A549 (cell line): ENCODE measurements around the gene CITED2. TPM values are rescaled to one million over a fixed set of nuclear protein-coding genes. Genes with fewer than 3 reads are reported as not detected.

Experiments used
- ATAC-seq, 2 experiments: fragments of 200-7000 bp in 1 of 2; fragments of >200 bp in 1 of 2; cut with Nextera tagmentation in 1 of 2; cut with Tn5 transposase in 1 of 2; 3 replicates each; pipeline versions ENCODE4 v1.8.0 to v1.9.1; 2018 to 2020; ENCODE audit warnings: mild to moderate bottlenecking in 1 of 2, moderate library complexity in 1 of 2
- CTCF ChIA-PET: fragments of 300-600 bp; sonication (Branson Sonifier 250); formaldehyde crosslinking; extraction: SDS; loops from one replicate; lab custom pipeline; 2021; ENCODE audit warnings: antibody characterized with exemption, inconsistent platforms; lab: Yijun Ruan, JAX
- POLR2A ChIA-PET: fragments of 350-600 bp; formaldehyde crosslinking; extraction: SDS; loops from one replicate; lab custom pipeline; 2021; ENCODE audit warnings: antibody characterized with exemption, inconsistent platforms; lab: Yijun Ruan, JAX
- DNase-seq, 2 experiments: peaks; one replicate each; pipeline versions ENCODE4 v3.0.0 to v3.0.0-alpha.2; 2011 to 2016; ENCODE audit warnings: low read depth in 1 of 2, low spot score in 1 of 2
- FAIRE-seq: peaks from 2 replicates; lab custom pipeline; 2011; peaks lifted over from hg19 to GRCh38; lab: Jason Lieb, UNC
- H3K27ac ChIP-seq, 2 experiments: fragments of >200 bp; sonication (Bioruptor Twin); formaldehyde crosslinking; 3 replicates each; pipeline ENCODE4 v1.5.1; 2016 to 2017
- H3K4me1 ChIP-seq: fragments of >200 bp; sonication (Bioruptor Twin); formaldehyde crosslinking; 3 replicates; pipeline ENCODE4 v1.6.1; 2016
- H3K4me2 ChIP-seq: fragments of >200 bp; sonication (Bioruptor Twin); formaldehyde crosslinking; 3 replicates; pipeline ENCODE4 v1.6.1; 2016
- H3K4me3 ChIP-seq: fragments of >200 bp; sonication (Bioruptor Twin); formaldehyde crosslinking; 3 replicates; pipeline ENCODE4 v1.5.1; 2016
- H3K9me3 ChIP-seq: fragments of >200 bp; sonication (Bioruptor Twin); formaldehyde crosslinking; 3 replicates; pipeline ENCODE4 v1.6.1; 2016
- BHLHE40 ChIP-seq: IDR thresholded peaks from 2 replicates; pipeline ENCODE4 v1.6.1; 2012; ENCODE audit warnings: low read depth, low read length, inconsistent platforms
- CBX8 ChIP-seq: fragments of 200-600 bp; sonication (generic); IDR thresholded peaks from 2 replicates; pipeline ENCODE4 v1.6.1; 2016
- CHD2 ChIP-seq: fragments of 150-350 bp; IDR thresholded peaks from 2 replicates; pipeline ENCODE4 v1.6.1; 2014; ENCODE audit warnings: low read length; ENCODE audit not compliant: partially characterized antibody
- EHF ChIP-seq: fragments of 250-450 bp; sonication (Bioruptor Pico); IDR thresholded peaks from 2 replicates; pipeline ENCODE4 v1.5.0; 2020; ENCODE audit warnings: mild to moderate bottlenecking
- GATA3 ChIP-seq: IDR thresholded peaks from 2 replicates; pipeline ENCODE4 v1.6.1; 2012; ENCODE audit warnings: borderline replicate concordance
- HDAC2 ChIP-seq: fragments of 200-600 bp; sonication (generic); IDR thresholded peaks from 2 replicates; pipeline ENCODE4 v1.6.1; 2016
- HEYL ChIP-seq: fragments of 250-450 bp; sonication (Bioruptor Pico); IDR thresholded peaks from 2 replicates; pipeline ENCODE4 v1.8.0; 2021; ENCODE audit warnings: mild to moderate bottlenecking, moderate library complexity
- HOXA7 ChIP-seq: fragments of 250-450 bp; sonication (Bioruptor Pico); IDR thresholded peaks from 2 replicates; pipeline ENCODE4 v1.5.0; 2020; ENCODE audit warnings: mild to moderate bottlenecking, moderate library complexity
- HOXB5 ChIP-seq: fragments of 250-450 bp; sonication (Bioruptor Pico); IDR thresholded peaks from 2 replicates; pipeline ENCODE4 v1.5.0; 2020; ENCODE audit warnings: mild to moderate bottlenecking, moderate library complexity
- JUN ChIP-seq, 2 experiments: fragments of >200 bp; sonication (Bioruptor Twin); formaldehyde crosslinking; IDR thresholded peaks; 2 replicates in 1 of 2; 3 replicates in 1 of 2; pipeline ENCODE4 v1.6.1; 2016 to 2017
- KDM5A ChIP-seq: fragments of 200-600 bp; sonication (generic); IDR thresholded peaks from 2 replicates; pipeline ENCODE4 v1.6.1; 2016; ENCODE audit warnings: antibody characterized with exemption, mild to moderate bottlenecking
- MAFK ChIP-seq: fragments of 450-650 bp; IDR thresholded peaks from 2 replicates; pipeline ENCODE4 v1.6.1; 2014; ENCODE audit not compliant: partially characterized antibody
- MAZ ChIP-seq: fragments of 150-350 bp; IDR thresholded peaks from 2 replicates; pipeline ENCODE4 v1.6.1; 2014; ENCODE audit warnings: antibody characterized with exemption, low read depth, low read length, borderline replicate concordance
- NFE2L2 ChIP-seq: fragments of 150-350 bp; conservative IDR thresholded peaks from 2 replicates; pipeline ENCODE4 v1.6.1; 2014; ENCODE audit warnings: low read length
- PHF8 ChIP-seq: fragments of 200-600 bp; sonication (generic); IDR thresholded peaks from 2 replicates; pipeline ENCODE4 v1.6.1; 2016; ENCODE audit warnings: low read depth, mild to moderate bottlenecking, antibody characterized with exemption, moderate library complexity, borderline replicate concordance
- POLR2A ChIP-seq: IDR thresholded peaks from 2 replicates; pipeline ENCODE4 v1.6.1; 2012; ENCODE audit warnings: mild to moderate bottlenecking, low read length
- POLR2AphosphoS2 ChIP-seq: conservative IDR thresholded peaks from 2 replicates; pipeline ENCODE4 v1.6.1; 2012; ENCODE audit warnings: low read length, improper control_type of control experiment, inconsistent platforms
- RAD21 ChIP-seq, 2 experiments: fragments of >200 bp in 1 of 2; sonication (Bioruptor Twin) in 1 of 2; formaldehyde crosslinking in 1 of 2; IDR thresholded peaks in 1 of 2; conservative IDR thresholded peaks in 1 of 2; 2 replicates in 1 of 2; 3 replicates in 1 of 2; pipeline ENCODE4 v1.6.1; 2012 to 2018; ENCODE audit warnings: inconsistent platforms in 1 of 2
- RARB ChIP-seq: fragments of 250-450 bp; sonication (Bioruptor Pico); IDR thresholded peaks from 2 replicates; pipeline ENCODE4 v1.8.0; 2021; ENCODE audit warnings: mild to moderate bottlenecking, moderate library complexity
- RCOR1 ChIP-seq: fragments of 150-350 bp; IDR thresholded peaks from 2 replicates; pipeline ENCODE4 v1.6.1; 2014; ENCODE audit warnings: antibody characterized with exemption, low read length, low read depth
- RNF2 ChIP-seq: fragments of 200-600 bp; sonication (generic); IDR thresholded peaks from 2 replicates; pipeline ENCODE4 v1.6.1; 2016; ENCODE audit warnings: low read depth, mild to moderate bottlenecking, antibody characterized with exemption, moderate library complexity, borderline replicate concordance
- SREBF2 ChIP-seq: fragments of 450-650 bp; IDR thresholded peaks from 2 replicates; pipeline ENCODE4 v1.6.1; 2014; ENCODE audit warnings: mild to moderate bottlenecking, moderate library complexity
- ZC3H11A ChIP-seq: fragments of 450-650 bp; IDR thresholded peaks from 2 replicates; pipeline ENCODE4 v1.6.1; 2014; ENCODE audit warnings: antibody characterized with exemption, mild to moderate bottlenecking
- ZSCAN20 ChIP-seq: fragments of 250-450 bp; sonication (Bioruptor Pico); IDR thresholded peaks from 2 replicates; pipeline ENCODE4 v1.8.0; 2022; ENCODE audit warnings: mild to moderate bottlenecking, moderate library complexity
- WGBS: methylation state at CpG from one replicate; pipeline ENCODE4 v1.1.6; 2017; ENCODE audit errors: missing lambda C conversion rate; 5-methylcytosine and 5-hydroxymethylcytosine counted together
- polyA plus RNA-seq, 4 experiments: library from polyadenylated mRNA; depleted of rRNA in 3 of 4; stranded (reverse); fragments of >200 nt; fragmentation: RNase III in 1 of 4; extraction: RNeasy Plus Mini Kit Qiagen cat#74134 plus additional on column Dnase treatment in 1 of 4; gene quantifications; 2 replicates in 3 of 4; 3 replicates in 1 of 4; pipeline ENCODE4 v1.2.3, GENCODE V29; 2011 to 2017
- TF ChIP-seq, protein P1 (sequence below): fragments of >200 bp; sonication (Bioruptor Twin); formaldehyde crosslinking; IDR thresholded peaks from 3 replicates; pipeline ENCODE4 v1.5.1; 2016
- TF ChIP-seq, protein P2 (sequence below): IDR thresholded peaks from 2 replicates; pipeline ENCODE4 v1.6.1; 2012
- TF ChIP-seq, protein P3 (sequence below): fragments of 200-600 bp; sonication (generic); IDR thresholded peaks from 2 replicates; pipeline ENCODE4 v1.6.1; 2016; ENCODE audit warnings: antibody characterized with exemption, mild to moderate bottlenecking, moderate library complexity
- TF ChIP-seq, protein P4 (sequence below): fragments of >200 bp; sonication (Bioruptor Twin); formaldehyde crosslinking; IDR thresholded peaks from 3 replicates; pipeline ENCODE4 v1.6.1; 2016
- TF ChIP-seq, protein P5 (sequence below): fragments of 250-450 bp; sonication (Bioruptor Pico); IDR thresholded peaks from 2 replicates; pipeline ENCODE4 v1.5.0; 2021; ENCODE audit warnings: mild to moderate bottlenecking, moderate library complexity, borderline replicate concordance

CITED2 gene
- polyA plus RNA-seq, 2 of the 4 experiments (the other 2 are of a cell fraction): 6.4 to 9.3 TPM

DNA sequence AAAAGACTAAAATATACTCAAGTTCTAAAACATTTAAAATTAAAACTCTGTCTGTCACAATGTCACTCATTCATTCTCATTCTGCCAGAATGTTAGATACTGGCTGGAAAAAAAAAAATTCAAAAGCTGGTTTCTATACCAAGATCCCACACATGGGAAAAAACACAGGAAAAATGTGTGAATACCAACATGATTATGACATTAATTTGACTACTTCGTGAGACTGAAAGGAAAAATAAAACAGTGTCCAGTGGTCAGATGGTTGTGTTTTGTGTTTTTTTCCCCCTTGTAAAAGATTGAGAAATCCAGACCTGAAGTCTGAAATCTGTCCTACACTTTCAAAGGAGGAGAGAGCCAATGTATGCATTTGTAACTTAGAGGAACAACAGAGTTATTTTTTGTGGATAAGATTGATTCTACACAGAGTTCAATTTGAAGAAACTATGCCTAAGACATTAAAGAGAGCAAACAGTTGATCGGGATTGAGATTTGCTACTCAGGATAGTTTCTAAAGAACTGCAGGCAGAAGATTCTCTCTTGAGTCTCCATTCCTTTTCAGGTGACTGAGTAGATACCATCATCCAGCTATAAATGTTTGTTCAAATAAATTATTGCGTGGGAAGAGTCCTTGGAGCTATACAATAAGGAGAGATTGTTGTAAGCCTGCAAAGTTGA is 43.5 kb downstream of the CITED2 start:
- FAIRE-seq (no peak), DNase-seq (no peak), ATAC-seq (no peak)
- no peak overlapping the region for H3K4me3 ChIP-seq
- H3K27ac ChIP-seq: no peak overlapping the region
- no peak overlapping the region for H3K4me2 ChIP-seq
- TF ChIP-seq RAD21 (conservative IDR thresholded peaks at IDR 0.05 in 1 of 2, IDR thresholded peaks at IDR 0.05 in 1 of 2) (no peak), BHLHE40 (no peak), EHF (CRISPR knock-in tag) (no peak), MAZ (no peak), HOXB5 (CRISPR knock-in tag) (no peak), HEYL (CRISPR knock-in tag) (no peak), RCOR1 (no peak), HDAC2 (no peak), JUN (IDR thresholded peaks at IDR 0.05) (no peak), POLR2AphosphoS2 (no peak), ZSCAN20 (CRISPR knock-in tag) (no peak), NFE2L2 (no peak), ZC3H11A (no peak)
- H3K4me1 ChIP-seq: no peaks in the 10 kb centered on the region
- ChIA-PET POLR2A (no interaction called here), CTCF (interaction anchor here (1.1 kb wide), 1 partner anchor 10 kb away, joined by 3 read pairs; no protein-coding TSS in a partner anchor)
- 37% methylated on average over 3 of the region's 3 CpGs for WGBS
- H3K9me3 ChIP-seq: peaks cover 4% of the 10 kb centered on the region; the same call in 1 of the 3 replicates

DNA sequence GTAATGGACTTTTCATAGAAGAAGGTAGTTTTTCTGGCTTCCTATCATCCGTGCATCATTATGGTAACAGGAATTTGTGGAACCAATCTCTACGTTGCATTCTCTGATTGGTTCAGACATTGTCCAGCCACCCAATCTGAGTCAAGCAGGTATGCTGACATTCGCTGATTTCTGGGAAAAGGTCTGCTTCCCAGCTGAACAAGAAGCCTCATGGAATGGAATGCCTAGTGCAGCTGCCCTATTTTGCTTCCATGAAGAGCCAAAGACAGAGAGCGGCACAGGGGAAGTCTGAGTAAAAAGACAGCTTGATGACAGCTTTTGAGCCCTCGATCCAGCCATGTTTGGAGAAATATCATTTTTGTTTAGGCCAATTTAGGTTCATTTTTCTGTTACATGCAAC is 44.1 kb downstream of the CITED2 start:
- ChIA-PET CTCF (no interaction called here), POLR2A (no interaction called here)
- no peak for TF ChIP-seq POLR2A
- no peak for TF ChIP-seq HOXA7 (CRISPR knock-in tag)
- TF ChIP-seq, protein P1, sequence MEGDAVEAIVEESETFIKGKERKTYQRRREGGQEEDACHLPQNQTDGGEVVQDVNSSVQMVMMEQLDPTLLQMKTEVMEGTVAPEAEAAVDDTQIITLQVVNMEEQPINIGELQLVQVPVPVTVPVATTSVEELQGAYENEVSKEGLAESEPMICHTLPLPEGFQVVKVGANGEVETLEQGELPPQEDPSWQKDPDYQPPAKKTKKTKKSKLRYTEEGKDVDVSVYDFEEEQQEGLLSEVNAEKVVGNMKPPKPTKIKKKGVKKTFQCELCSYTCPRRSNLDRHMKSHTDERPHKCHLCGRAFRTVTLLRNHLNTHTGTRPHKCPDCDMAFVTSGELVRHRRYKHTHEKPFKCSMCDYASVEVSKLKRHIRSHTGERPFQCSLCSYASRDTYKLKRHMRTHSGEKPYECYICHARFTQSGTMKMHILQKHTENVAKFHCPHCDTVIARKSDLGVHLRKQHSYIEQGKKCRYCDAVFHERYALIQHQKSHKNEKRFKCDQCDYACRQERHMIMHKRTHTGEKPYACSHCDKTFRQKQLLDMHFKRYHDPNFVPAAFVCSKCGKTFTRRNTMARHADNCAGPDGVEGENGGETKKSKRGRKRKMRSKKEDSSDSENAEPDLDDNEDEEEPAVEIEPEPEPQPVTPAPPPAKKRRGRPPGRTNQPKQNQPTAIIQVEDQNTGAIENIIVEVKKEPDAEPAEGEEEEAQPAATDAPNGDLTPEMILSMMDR: no peak
- TF ChIP-seq MAFK: no peak
- no peak for TF ChIP-seq PHF8
- no peak for TF ChIP-seq MAZ
- TF ChIP-seq, protein P2, sequence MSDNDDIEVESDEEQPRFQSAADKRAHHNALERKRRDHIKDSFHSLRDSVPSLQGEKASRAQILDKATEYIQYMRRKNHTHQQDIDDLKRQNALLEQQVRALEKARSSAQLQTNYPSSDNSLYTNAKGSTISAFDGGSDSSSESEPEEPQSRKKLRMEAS: no peak
- no peak for TF ChIP-seq SREBF2
- no peak for TF ChIP-seq CBX8
- no peak for TF ChIP-seq RNF2
- TF ChIP-seq, protein P3, sequence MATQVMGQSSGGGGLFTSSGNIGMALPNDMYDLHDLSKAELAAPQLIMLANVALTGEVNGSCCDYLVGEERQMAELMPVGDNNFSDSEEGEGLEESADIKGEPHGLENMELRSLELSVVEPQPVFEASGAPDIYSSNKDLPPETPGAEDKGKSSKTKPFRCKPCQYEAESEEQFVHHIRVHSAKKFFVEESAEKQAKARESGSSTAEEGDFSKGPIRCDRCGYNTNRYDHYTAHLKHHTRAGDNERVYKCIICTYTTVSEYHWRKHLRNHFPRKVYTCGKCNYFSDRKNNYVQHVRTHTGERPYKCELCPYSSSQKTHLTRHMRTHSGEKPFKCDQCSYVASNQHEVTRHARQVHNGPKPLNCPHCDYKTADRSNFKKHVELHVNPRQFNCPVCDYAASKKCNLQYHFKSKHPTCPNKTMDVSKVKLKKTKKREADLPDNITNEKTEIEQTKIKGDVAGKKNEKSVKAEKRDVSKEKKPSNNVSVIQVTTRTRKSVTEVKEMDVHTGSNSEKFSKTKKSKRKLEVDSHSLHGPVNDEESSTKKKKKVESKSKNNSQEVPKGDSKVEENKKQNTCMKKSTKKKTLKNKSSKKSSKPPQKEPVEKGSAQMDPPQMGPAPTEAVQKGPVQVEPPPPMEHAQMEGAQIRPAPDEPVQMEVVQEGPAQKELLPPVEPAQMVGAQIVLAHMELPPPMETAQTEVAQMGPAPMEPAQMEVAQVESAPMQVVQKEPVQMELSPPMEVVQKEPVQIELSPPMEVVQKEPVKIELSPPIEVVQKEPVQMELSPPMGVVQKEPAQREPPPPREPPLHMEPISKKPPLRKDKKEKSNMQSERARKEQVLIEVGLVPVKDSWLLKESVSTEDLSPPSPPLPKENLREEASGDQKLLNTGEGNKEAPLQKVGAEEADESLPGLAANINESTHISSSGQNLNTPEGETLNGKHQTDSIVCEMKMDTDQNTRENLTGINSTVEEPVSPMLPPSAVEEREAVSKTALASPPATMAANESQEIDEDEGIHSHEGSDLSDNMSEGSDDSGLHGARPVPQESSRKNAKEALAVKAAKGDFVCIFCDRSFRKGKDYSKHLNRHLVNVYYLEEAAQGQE: no peak
- TF ChIP-seq CHD2: no peak
- TF ChIP-seq, protein P4, sequence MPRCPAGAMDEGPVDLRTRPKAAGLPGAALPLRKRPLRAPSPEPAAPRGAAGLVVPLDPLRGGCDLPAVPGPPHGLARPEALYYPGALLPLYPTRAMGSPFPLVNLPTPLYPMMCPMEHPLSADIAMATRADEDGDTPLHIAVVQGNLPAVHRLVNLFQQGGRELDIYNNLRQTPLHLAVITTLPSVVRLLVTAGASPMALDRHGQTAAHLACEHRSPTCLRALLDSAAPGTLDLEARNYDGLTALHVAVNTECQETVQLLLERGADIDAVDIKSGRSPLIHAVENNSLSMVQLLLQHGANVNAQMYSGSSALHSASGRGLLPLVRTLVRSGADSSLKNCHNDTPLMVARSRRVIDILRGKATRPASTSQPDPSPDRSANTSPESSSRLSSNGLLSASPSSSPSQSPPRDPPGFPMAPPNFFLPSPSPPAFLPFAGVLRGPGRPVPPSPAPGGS: no peak
- TF ChIP-seq, protein P5, sequence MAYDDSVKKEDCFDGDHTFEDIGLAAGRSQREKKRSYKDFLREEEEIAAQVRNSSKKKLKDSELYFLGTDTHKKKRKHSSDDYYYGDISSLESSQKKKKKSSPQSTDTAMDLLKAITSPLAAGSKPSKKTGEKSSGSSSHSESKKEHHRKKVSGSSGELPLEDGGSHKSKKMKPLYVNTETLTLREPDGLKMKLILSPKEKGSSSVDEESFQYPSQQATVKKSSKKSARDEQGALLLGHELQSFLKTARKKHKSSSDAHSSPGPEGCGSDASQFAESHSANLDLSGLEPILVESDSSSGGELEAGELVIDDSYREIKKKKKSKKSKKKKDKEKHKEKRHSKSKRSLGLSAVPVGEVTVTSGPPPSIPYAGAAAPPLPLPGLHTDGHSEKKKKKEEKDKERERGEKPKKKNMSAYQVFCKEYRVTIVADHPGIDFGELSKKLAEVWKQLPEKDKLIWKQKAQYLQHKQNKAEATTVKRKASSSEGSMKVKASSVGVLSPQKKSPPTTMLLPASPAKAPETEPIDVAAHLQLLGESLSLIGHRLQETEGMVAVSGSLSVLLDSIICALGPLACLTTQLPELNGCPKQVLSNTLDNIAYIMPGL (CRISPR knock-in tag): no peak
- no peak for TF ChIP-seq KDM5A
- TF ChIP-seq GATA3: no peak
- TF ChIP-seq HEYL (CRISPR knock-in tag): no peak
- no peak for TF ChIP-seq HDAC2
- TF ChIP-seq RARB (CRISPR knock-in tag): no peak
- no peak for FAIRE-seq
- Histone ChIP-seq H3K4me3 (no peak overlapping the region), H3K4me1 (no peaks in the 10 kb centered on the region), H3K27ac (no peak overlapping the region), H3K9me3 (peaks cover 4% of the 10 kb centered on the region; the same call in 1 of the 3 replicates), H3K4me2 (no peak overlapping the region)
- WGBS: 47% methylated on average over 5 of the region's 5 CpGs
- ATAC-seq: no peak
- DNase-seq: peak in 1 of 2 experiments; percentile 1
